HG03060 (cell line): ENCODE measurements around the gene INHBE.

Experiments used
- ATAC-seq: cut with Tn5 transposase; IDR thresholded peaks from one replicate; pipeline ENCODE4 v1.9.1; 2021; ENCODE audit warnings: low read depth, moderate number of reproducible peaks; ENCODE audit not compliant: unreplicated experiment

INHBE gene

DNA sequence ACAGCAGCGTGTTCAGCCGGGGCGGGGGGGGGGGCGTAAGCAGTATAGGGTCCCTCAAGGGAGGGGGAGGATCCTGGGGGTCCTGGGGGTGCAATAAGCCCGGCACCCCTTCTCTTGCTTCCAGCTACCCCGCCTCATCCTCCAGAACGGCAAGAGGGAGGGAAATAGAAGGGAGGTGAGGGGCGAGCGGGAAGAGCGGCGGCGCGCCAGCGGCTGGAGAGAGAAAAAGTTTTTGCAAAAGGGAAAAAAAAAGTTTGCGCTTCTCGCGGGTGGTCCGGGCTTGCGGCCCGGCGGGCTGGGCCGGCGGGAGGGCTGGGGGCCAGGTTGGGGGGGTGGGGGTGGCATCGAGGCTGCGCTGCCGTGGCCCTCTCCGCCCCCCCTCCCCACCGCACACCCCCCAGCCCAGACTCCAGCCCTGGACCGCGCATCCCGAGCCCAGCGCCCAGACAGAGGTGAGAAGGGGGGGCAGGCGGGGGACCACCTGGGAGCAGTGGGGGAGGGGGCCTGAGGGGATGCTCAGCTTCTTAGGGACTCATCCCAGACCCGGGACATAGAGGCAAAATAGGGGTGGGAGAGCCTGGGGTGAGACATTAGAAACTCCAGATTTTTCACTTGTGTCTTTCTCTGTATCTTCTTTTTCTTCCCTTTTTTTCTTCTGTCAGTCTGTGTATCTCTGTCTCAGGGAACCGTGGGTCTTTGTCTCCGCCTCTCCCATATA is 4.8 kb downstream of the INHBE start, which contains the start of gene GLI1:
GLI1 (plus strand) TSS at position 36 of the 718 bp plus-strand sequence. CDS start 3,907 bp downstream, outside the sequence.
- no peak for ATAC-seq

- ATAC-seq, result no peak
These were observed 5.3 kb downstream of the INHBE start for GRCh38 chr12:57460468-57460784.

- no peak for ATAC-seq
These were observed 5.8 kb downstream of the INHBE start for GRCh38 chr12:57460841-57461275.

GRCh38 chr12:57461276-57461916 is 6.3 kb downstream of the INHBE start:
- ATAC-seq, result no peak

DNA sequence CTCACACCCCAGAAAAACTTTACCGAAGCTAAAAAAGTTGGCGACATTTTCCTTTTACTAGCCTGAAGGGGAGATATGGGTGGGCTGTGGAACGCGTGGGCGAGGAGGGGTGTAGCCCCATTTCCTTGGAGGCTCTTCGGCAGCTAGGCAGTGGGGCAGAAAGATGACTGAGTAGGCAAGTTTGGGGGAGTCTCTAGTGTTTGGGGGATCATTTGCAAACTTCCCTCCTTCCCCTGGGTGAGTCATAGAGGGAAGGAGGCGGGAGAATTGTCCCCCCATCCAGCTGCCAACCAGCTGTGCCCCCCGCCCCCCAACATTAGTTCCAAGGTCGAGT is 6.8 kb downstream of the INHBE start:
- ATAC-seq, result no peak

DNA sequence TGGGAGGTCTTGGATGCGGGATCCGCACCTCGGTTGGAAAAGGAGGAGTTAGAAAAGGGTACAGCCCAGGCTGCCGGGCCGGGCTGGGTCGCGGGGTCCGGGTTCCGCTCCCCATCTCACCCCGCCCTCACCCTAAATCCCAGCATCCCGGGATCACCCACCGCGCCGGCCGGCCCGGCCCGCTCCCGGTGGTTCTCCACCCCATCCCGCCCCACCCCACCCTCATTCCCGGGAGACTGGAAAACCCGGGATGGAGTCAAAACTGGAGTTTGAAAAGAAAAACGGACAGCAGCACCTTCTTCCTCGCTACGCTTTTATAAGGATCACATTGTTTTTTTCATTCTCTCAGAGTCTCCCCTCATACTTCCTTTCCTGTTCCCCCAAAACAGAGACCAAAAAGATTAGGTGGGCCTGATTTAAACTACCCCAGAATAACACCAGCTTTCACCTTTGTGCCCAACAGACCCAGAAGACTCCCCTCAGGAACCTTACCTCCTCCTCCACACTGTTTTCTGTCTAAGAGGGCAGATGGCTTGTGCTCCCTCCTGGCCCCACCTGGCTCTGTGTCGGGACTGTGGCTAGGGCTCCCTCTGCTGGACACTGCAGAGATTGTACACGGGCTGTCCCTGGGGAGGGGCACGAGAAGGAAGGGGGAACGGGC is 7.3 kb downstream of the INHBE start:
- ATAC-seq, result peak; percentile 62

DNA sequence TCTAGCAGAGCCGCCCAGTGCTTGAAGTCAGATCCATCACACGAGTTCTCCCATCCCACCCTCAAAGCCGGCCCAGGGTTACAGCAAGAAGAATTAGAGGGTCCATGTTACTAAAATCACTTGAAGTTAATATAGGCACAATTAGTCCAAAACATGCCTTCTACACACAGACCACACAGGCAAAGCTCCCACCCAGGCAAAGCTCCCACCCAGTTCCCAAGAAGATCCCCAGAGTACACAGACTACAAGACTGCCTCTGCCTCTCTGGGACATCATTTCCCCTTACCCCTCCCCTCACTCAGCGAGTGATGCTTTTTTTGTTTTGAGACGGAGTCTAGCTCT is 7.8 kb downstream of the INHBE start:
- no peak for ATAC-seq

GRCh38 chr12:57464569-57464968 is 9.5 kb downstream of the INHBE start:
- ATAC-seq, result no peak

DNA sequence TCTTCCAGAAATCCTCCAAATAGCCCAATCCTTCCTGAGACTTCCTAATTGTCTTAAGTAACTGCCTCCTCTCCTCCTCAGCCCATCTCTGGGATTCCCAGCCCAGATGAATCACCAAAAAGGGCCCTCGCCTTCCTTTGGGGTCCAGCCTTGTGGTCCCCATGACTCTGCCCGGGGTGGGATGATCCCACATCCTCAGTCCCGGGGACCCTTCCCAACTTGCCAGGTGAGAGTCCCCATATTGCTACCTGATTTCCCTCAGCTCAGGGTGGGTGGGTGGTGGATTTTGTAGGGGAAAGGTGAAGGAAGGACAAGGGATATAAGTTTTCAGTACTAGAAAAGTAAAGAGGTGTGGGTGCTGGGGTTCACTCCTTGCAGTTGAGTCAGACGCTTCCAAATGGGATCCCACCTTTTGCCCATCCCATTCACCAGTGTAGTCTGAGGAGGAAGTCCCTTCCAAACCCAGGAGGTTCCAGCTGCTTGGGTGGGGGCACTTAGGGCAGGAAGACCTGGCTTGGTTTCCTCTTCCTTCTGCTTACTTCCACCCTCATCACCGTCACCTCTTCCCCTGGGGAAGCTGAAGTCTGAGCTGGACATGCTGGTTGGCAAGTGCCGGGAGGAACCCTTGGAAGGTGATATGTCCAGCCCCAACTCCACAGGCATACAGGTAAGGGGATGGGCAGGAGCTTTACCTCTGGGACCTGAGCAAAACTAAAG is 10.1 kb downstream of the INHBE start:
- no peak for ATAC-seq

DNA sequence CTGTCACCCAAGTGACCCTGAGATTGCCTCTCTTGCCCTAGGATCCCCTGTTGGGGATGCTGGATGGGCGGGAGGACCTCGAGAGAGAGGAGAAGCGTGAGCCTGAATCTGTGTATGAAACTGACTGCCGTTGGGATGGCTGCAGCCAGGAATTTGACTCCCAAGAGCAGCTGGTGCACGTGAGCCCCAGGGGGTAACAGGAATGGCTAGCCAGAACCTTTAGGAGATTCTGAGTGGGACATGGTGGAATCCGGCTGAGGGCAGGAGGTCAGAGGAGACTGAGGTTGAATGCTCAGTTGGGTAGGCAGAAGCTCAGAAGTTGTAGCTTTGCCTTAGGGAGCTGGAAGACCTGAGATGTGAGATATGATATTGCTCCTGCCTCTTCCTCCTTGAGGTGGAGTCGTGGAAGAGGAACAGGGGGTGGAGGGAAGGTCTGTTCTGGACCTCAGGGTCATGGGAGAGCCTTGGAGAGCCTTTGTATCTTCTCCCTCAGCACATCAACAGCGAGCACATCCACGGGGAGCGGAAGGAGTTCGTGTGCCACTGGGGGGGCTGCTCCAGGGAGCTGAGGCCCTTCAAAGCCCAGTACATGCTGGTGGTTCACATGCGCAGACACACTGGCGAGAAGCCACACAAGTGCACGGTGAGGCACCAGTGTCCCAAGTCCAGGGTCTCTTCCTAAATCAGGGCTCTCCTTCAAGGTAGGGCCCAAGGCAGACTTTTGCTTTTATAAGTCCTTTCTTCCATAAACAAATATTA is 10.8 kb downstream of the INHBE start:
- ATAC-seq, result no peak

DNA sequence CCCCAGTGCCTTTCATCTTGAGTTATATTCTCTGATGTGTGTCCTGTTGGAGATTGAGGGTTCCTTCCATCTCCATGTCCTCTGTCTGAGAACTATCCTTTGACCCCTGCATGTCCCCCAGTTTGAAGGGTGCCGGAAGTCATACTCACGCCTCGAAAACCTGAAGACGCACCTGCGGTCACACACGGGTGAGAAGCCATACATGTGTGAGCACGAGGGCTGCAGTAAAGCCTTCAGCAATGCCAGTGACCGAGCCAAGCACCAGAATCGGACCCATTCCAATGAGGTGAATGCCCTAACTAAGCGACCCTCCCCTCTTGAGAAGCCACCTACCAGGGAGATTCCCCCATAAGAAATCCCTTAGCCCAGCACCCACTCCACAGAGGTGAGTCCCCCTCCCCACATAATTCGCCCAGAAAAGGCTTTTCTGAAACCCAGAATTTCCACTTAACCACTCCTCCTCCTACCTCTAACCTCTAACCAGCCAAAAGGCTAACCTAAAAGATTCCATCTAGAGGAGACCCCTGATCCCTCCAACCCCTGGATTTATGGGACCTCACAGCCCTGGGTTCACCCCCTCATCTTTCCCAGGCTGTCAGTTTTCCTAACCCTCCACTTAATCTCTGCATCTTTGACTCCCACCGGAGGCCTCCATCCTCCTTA is 12.2 kb downstream of the INHBE start:
- no peak for ATAC-seq

GRCh38 chr12:57467915-57468314 is 12.8 kb downstream of the INHBE start:
- ATAC-seq, result no peak

GRCh38 chr12:57469296-57470164 is 14.4 kb downstream of the INHBE start:
- ATAC-seq, result no peak

DNA sequence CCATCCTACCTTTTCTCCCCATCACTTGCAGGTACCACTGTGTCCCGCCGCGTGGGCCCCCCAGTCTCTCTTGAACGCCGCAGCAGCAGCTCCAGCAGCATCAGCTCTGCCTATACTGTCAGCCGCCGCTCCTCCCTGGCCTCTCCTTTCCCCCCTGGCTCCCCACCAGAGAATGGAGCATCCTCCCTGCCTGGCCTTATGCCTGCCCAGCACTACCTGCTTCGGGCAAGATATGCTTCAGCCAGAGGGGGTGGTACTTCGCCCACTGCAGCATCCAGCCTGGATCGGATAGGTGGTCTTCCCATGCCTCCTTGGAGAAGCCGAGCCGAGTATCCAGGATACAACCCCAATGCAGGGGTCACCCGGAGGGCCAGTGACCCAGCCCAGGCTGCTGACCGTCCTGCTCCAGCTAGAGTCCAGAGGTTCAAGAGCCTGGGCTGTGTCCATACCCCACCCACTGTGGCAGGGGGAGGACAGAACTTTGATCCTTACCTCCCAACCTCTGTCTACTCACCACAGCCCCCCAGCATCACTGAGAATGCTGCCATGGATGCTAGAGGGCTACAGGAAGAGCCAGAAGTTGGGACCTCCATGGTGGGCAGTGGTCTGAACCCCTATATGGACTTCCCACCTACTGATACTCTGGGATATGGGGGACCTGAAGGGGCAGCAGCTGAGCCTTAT is 15.3 kb downstream of the INHBE start:
- no peak for ATAC-seq

- no peak for ATAC-seq
These were observed 16.0 kb downstream of the INHBE start for GRCh38 chr12:57470970-57471656.

DNA sequence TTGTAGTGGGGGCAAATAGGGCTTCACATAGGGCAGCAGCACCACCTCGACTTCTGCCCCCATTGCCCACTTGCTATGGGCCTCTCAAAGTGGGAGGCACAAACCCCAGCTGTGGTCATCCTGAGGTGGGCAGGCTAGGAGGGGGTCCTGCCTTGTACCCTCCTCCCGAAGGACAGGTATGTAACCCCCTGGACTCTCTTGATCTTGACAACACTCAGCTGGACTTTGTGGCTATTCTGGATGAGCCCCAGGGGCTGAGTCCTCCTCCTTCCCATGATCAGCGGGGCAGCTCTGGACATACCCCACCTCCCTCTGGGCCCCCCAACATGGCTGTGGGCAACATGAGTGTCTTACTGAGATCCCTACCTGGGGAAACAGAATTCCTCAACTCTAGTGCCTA is 16.6 kb downstream of the INHBE start:
- no peak for ATAC-seq

GRCh38 chr12:57472391-57472790 is 17.3 kb downstream of the INHBE start:
- no peak for ATAC-seq

DNA sequence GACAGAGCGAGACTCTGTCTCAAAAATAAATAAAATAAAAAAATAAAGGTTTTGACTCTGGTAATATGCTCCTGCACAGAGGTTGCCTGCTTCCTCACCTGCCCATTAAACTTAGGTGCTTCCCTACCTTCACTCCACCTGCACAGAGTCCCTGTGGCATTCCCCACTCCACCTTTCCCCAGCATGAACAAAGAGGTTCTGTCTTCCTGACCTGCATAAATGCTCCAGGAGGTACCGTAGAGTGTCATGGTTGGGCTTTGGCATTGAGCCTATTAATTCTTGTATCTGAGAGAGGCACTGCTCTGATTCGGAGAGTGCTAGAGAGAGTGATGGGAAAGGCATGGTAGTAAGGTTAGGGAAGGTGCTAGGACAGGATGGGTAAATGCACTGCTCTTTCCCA is 18.3 kb downstream of the INHBE start:
- no peak for ATAC-seq
